Endodermal cell (in vitro differentiated cells): ENCODE results near the gene PIGS. TPM values are rescaled to one million over a fixed set of nuclear protein-coding genes. Genes with fewer than 3 reads are reported as not detected.

ENCODE experiments used
- DNase-seq: peaks from one replicate; pipeline ENCODE4 v3.0.0-alpha.2; 2017
- H3K27ac ChIP-seq: 2 replicates; pipeline ENCODE4 v1.5.1; 2013; ENCODE audit warnings: mild to moderate bottlenecking, low read depth, low read length, moderate library complexity
- H3K27me3 ChIP-seq: 2 replicates; pipeline ENCODE4 v1.6.1; 2013; ENCODE audit warnings: mild to moderate bottlenecking, low read length, moderate library complexity; ENCODE audit not compliant: insufficient read depth, control insufficient read depth, poor library complexity, severe bottlenecking
- H3K36me3 ChIP-seq: 2 replicates; pipeline ENCODE4 v1.7.0; 2013; ENCODE audit warnings: mild to moderate bottlenecking, low read length, moderate library complexity; ENCODE audit not compliant: control insufficient read depth, insufficient read depth
- H3K4me1 ChIP-seq: one replicate; pipeline ENCODE4 v1.7.0; 2013; ENCODE audit warnings: low read length; ENCODE audit not compliant: control insufficient read depth, insufficient read depth
- H3K4me3 ChIP-seq: 2 replicates; pipeline ENCODE4 v1.5.1; 2013; ENCODE audit warnings: mild to moderate bottlenecking, low read length, moderate library complexity
- H3K9ac ChIP-seq: 2 replicates; pipeline ENCODE4 v1.6.1; 2013; ENCODE audit warnings: mild to moderate bottlenecking, low read length, moderate library complexity; ENCODE audit not compliant: poor library complexity, severe bottlenecking; ENCODE audit errors: extremely low read depth
- H3K9me3 ChIP-seq: 2 replicates; pipeline ENCODE4 v1.6.1; 2013; ENCODE audit warnings: mild to moderate bottlenecking, low read length, moderate library complexity; ENCODE audit not compliant: control insufficient read depth
- H3K27ac Mint-ChIP-seq: 2 replicates; pipeline ENCODE4 v1.8.0; 2020; ENCODE audit warnings: mixed read lengths
- H3K27me3 Mint-ChIP-seq: 2 replicates; pipeline ENCODE4 v1.8.0; 2021; ENCODE audit warnings: mild to moderate bottlenecking, mixed read lengths; ENCODE audit not compliant: insufficient read depth
- H3K36me3 Mint-ChIP-seq: 2 replicates; pipeline ENCODE4 v1.8.0; 2020; ENCODE audit warnings: low read depth, mixed read lengths
- H3K4me1 Mint-ChIP-seq: 2 replicates; pipeline ENCODE4 v1.8.0; 2020; ENCODE audit warnings: mixed read lengths
- H3K4me3 Mint-ChIP-seq: 2 replicates; pipeline ENCODE4 v1.8.0; 2020; ENCODE audit warnings: mild to moderate bottlenecking, moderate library complexity, mixed read lengths
- H3K9me3 Mint-ChIP-seq: 2 replicates; pipeline ENCODE4 v1.8.0; 2020; ENCODE audit warnings: mild to moderate bottlenecking, mixed read lengths
- WGBS, 2 experiments: methylation state at CpG; one replicate each; pipeline versions ENCODE4 v1.1.5 to v1.1.7; 2013; ENCODE audit warnings: missing lambda C conversion rate in 2 of 2, mixed read lengths in 1 of 2; ENCODE audit not compliant: insufficient coverage in 1 of 2, insufficient read length in 1 of 2; 5-methylcytosine and 5-hydroxymethylcytosine counted together
- total RNA-seq, 2 donors: library from RNA; stranded (reverse); fragmentation: NEBNext Ultra II Directional in 1 of 2; extraction: Animal tissue kit (Norgen Biotek cat#: 25700) in 1 of 2; gene quantifications; 2 replicates in 1 of 2; 3 replicates in 1 of 2; pipeline ENCODE4 v1.2.1, GENCODE V29; 2021
- TF ChIP-seq, protein P1 (sequence below): fragments of 200-600 bp; sonication (generic); conservative IDR thresholded peaks from 2 replicates; pipeline ENCODE4 v1.5.0; 2021; ENCODE audit warnings: antibody characterized with exemption, mild to moderate bottlenecking

PIGS gene
- total RNA-seq, 2 donors from 2014 or later: 34.9 to 43.0 TPM

DNA sequence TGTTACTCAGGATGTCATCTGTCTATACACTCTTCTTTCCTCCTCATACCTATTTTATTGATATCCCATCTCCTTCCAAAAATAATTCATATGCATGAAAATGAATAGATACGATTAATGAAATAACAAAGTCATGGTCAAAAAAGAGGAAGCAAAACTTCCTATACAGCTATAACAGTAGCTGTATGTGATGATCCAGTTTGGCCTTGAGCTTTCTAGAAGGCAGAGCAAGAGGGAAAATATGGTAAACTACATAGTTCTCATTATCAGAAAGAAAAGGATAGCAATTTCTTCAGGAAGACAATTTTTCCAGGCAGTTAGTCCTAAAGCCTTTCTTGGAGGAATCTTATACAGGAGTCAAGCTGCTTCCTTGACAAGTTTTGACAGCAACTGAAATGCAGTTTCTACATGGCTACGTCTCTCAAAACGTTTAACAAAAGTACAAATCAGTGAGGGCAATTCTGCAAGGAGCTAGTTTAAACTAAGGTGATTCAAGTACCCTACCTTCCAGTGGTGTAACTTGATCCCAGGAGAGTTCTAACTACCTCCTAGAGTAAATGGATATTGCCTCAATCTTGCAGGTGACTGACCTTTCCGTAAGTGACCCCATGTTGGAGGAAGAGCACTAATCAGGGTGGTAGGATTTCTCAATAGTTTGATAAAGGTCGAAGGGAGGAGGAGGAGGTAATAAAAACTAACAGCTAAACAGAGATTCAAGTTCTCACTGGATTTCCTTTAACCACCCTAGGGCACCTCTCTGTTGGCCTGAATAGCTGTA lies 26.5 kb upstream of the PIGS start:
- peak overlapping the region; percentile 93 for H3K4me3 ChIP-seq
- H3K9me3 ChIP-seq: no peaks in the 10 kb centered on the region
- peaks cover 20% of the 10 kb centered on the region for H3K36me3 Mint-ChIP-seq
- peak overlapping the region; percentile 90 for H3K9ac ChIP-seq
- H3K27me3 ChIP-seq: no peaks in the 10 kb centered on the region
- peaks cover 23% of the 10 kb centered on the region for H3K36me3 ChIP-seq
- peak overlapping the region; percentile 89 for H3K4me3 Mint-ChIP-seq
- DNase-seq: no peak
- H3K27ac ChIP-seq: no peak overlapping the region
- 49 to 62% methylated on average over 4 of the region's 5 CpGs for WGBS, 2 experiments
- no peaks in the 10 kb centered on the region for H3K4me1 ChIP-seq
- no peaks in the 10 kb centered on the region for H3K9me3 Mint-ChIP-seq
- no peaks in the 10 kb centered on the region for H3K27me3 Mint-ChIP-seq
- TF ChIP-seq, protein P1, sequence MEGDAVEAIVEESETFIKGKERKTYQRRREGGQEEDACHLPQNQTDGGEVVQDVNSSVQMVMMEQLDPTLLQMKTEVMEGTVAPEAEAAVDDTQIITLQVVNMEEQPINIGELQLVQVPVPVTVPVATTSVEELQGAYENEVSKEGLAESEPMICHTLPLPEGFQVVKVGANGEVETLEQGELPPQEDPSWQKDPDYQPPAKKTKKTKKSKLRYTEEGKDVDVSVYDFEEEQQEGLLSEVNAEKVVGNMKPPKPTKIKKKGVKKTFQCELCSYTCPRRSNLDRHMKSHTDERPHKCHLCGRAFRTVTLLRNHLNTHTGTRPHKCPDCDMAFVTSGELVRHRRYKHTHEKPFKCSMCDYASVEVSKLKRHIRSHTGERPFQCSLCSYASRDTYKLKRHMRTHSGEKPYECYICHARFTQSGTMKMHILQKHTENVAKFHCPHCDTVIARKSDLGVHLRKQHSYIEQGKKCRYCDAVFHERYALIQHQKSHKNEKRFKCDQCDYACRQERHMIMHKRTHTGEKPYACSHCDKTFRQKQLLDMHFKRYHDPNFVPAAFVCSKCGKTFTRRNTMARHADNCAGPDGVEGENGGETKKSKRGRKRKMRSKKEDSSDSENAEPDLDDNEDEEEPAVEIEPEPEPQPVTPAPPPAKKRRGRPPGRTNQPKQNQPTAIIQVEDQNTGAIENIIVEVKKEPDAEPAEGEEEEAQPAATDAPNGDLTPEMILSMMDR: no peak
- peaks cover 14% of the 10 kb centered on the region for H3K4me1 Mint-ChIP-seq
- H3K27ac Mint-ChIP-seq: peak overlapping the region; percentile 99

DNA sequence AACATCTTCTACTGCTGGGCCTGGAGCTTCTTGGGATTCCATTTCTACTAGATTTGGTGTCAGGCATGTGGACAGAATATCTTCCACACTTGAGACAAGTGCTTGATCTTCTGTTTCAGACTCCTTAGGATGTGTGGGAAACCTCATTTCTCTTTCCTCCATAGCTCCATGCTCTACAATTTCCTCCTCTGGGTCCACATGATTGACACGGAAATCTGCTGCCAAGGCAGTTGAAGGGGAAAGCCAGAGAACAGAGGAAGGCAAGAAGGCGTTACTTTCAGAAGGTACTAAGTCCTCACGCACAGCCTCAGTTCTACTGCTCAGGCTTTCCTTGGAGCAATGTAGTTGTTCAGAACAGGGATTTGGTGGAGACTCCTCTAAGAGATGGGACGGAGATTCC lies 20.9 kb upstream of the PIGS start:
- H3K9me3 ChIP-seq: no peaks in the 10 kb centered on the region
- peaks cover 64% of the 10 kb centered on the region for H3K36me3 ChIP-seq
- no peaks in the 10 kb centered on the region for H3K4me1 Mint-ChIP-seq
- TF ChIP-seq, protein P1: no peak
- H3K27ac Mint-ChIP-seq: no peak overlapping the region
- no peaks in the 10 kb centered on the region for H3K27me3 ChIP-seq
- H3K4me3 ChIP-seq: no peak overlapping the region
- 94 to 100% methylated on average over 4 of the region's 4 CpGs for WGBS, 2 experiments
- H3K9ac ChIP-seq: no peak overlapping the region
- H3K4me1 ChIP-seq: no peaks in the 10 kb centered on the region
- no peaks in the 10 kb centered on the region for H3K27me3 Mint-ChIP-seq
- no peak overlapping the region for H3K4me3 Mint-ChIP-seq
- no peaks in the 10 kb centered on the region for H3K9me3 Mint-ChIP-seq
- no peak for DNase-seq
- peaks cover 50% of the 10 kb centered on the region for H3K36me3 Mint-ChIP-seq
- no peak overlapping the region for H3K27ac ChIP-seq

DNA sequence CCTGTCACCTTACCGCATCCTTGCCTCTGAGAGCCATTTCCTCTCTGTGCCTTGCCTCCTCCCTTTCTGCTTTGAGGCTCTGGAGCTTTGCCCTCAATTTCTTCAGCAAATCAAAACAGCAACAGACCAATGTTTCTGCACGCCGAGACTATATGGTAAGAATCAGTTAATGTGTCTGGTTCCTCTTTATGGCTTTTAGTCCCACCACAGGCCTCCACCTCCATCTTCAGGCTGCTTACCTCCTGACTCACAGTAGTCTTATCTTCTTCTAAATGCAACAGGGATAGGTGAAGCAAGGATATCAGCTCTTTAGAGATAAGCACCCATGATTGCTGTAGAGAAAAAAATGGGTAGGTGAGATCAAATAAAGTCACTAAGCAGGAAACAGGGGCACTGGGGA lies 14.5 kb upstream of the PIGS start:
- H3K27ac ChIP-seq: no peak overlapping the region
- H3K9me3 ChIP-seq: no peaks in the 10 kb centered on the region
- no peak overlapping the region for H3K9ac ChIP-seq
- no peak overlapping the region for H3K4me3 ChIP-seq
- no peaks in the 10 kb centered on the region for H3K27me3 ChIP-seq
- TF ChIP-seq, protein P1: no peak
- H3K9me3 Mint-ChIP-seq: no peaks in the 10 kb centered on the region
- no peaks in the 10 kb centered on the region for H3K4me1 ChIP-seq
- H3K4me3 Mint-ChIP-seq: no peak overlapping the region
- H3K36me3 ChIP-seq: peaks cover 81% of the 10 kb centered on the region
- H3K27me3 Mint-ChIP-seq: no peaks in the 10 kb centered on the region
- no peak for DNase-seq
- peaks cover 8% of the 10 kb centered on the region for H3K4me1 Mint-ChIP-seq
- peaks cover 39% of the 10 kb centered on the region for H3K36me3 Mint-ChIP-seq
- H3K27ac Mint-ChIP-seq: no peak overlapping the region
- WGBS, 2 experiments: 92 to 100% methylated on average over 1 to 3 of the region's 3 CpGs
